ENCODE data around the gene PCDH9. TPM values are rescaled to one million over a fixed set of nuclear protein-coding genes. Genes with fewer than 3 reads are reported as not detected.
A peak's percentile ranks its signal among the peaks of the same experiment; 100 is the strongest.

The PCDH9 gene
- total and polyA plus RNA-seq, 2 experiments from 2014 or later, result 0.31 to 0.52 TPM

DNA sequence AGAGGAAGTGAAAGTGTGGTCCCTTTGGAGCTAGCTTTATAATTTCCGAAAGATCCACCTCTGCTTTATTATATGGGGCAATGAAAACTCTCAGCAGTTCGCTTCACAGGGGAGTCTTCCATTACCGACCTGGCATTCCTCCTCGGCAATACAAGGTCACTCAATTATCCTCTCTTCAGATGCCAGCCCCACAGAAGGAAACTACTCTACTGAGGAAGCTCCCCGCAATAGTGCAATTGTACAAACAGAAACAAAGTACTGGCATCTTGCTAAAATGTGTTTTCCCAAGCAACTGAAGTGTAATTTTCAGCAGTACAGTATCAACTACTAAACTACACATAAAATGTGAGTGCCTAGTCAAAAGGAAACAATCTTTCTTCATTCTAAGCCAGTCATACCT, 702.0 kb downstream of the PCDH9 start:
- H3K27ac ChIP-seq (ENCODE audit: low read depth), result peak overlapping the region; percentile 46; the same call in 1 of the 2 replicates
- no peaks in the 10 kb centered on the region for H3K9me2 ChIP-seq (ENCODE audit: insufficient read depth)
- no peaks in the 10 kb centered on the region for H3K79me2 ChIP-seq (replicated peaks; ENCODE audit: insufficient read depth)
- H3K36me3 ChIP-seq (ENCODE audit: insufficient read depth), result no peaks in the 10 kb centered on the region
- H3K27me3 ChIP-seq (ENCODE audit: insufficient read depth), result no peaks in the 10 kb centered on the region
- DNase-seq (ENCODE audit: low spot score) (peak; percentile 17), ATAC-seq (peak; percentile 55)
- H3F3A ChIP-seq (replicated peaks; ENCODE audit: low read depth), result no peaks in the 10 kb centered on the region
- H3K4me3 Mint-ChIP-seq, result no peak overlapping the region
- no peaks in the 10 kb centered on the region; the same call in 2 of the 3 replicates for H3K36me3 Mint-ChIP-seq (ENCODE audit: low read depth)
- no peaks in the 10 kb centered on the region for H4K20me1 ChIP-seq (replicated peaks; ENCODE audit: insufficient read depth)
- H3K4me3 ChIP-seq, result peak overlapping the region; percentile 23; the same call in 1 of the 2 replicates
- TF ChIP-seq, protein P1, sequence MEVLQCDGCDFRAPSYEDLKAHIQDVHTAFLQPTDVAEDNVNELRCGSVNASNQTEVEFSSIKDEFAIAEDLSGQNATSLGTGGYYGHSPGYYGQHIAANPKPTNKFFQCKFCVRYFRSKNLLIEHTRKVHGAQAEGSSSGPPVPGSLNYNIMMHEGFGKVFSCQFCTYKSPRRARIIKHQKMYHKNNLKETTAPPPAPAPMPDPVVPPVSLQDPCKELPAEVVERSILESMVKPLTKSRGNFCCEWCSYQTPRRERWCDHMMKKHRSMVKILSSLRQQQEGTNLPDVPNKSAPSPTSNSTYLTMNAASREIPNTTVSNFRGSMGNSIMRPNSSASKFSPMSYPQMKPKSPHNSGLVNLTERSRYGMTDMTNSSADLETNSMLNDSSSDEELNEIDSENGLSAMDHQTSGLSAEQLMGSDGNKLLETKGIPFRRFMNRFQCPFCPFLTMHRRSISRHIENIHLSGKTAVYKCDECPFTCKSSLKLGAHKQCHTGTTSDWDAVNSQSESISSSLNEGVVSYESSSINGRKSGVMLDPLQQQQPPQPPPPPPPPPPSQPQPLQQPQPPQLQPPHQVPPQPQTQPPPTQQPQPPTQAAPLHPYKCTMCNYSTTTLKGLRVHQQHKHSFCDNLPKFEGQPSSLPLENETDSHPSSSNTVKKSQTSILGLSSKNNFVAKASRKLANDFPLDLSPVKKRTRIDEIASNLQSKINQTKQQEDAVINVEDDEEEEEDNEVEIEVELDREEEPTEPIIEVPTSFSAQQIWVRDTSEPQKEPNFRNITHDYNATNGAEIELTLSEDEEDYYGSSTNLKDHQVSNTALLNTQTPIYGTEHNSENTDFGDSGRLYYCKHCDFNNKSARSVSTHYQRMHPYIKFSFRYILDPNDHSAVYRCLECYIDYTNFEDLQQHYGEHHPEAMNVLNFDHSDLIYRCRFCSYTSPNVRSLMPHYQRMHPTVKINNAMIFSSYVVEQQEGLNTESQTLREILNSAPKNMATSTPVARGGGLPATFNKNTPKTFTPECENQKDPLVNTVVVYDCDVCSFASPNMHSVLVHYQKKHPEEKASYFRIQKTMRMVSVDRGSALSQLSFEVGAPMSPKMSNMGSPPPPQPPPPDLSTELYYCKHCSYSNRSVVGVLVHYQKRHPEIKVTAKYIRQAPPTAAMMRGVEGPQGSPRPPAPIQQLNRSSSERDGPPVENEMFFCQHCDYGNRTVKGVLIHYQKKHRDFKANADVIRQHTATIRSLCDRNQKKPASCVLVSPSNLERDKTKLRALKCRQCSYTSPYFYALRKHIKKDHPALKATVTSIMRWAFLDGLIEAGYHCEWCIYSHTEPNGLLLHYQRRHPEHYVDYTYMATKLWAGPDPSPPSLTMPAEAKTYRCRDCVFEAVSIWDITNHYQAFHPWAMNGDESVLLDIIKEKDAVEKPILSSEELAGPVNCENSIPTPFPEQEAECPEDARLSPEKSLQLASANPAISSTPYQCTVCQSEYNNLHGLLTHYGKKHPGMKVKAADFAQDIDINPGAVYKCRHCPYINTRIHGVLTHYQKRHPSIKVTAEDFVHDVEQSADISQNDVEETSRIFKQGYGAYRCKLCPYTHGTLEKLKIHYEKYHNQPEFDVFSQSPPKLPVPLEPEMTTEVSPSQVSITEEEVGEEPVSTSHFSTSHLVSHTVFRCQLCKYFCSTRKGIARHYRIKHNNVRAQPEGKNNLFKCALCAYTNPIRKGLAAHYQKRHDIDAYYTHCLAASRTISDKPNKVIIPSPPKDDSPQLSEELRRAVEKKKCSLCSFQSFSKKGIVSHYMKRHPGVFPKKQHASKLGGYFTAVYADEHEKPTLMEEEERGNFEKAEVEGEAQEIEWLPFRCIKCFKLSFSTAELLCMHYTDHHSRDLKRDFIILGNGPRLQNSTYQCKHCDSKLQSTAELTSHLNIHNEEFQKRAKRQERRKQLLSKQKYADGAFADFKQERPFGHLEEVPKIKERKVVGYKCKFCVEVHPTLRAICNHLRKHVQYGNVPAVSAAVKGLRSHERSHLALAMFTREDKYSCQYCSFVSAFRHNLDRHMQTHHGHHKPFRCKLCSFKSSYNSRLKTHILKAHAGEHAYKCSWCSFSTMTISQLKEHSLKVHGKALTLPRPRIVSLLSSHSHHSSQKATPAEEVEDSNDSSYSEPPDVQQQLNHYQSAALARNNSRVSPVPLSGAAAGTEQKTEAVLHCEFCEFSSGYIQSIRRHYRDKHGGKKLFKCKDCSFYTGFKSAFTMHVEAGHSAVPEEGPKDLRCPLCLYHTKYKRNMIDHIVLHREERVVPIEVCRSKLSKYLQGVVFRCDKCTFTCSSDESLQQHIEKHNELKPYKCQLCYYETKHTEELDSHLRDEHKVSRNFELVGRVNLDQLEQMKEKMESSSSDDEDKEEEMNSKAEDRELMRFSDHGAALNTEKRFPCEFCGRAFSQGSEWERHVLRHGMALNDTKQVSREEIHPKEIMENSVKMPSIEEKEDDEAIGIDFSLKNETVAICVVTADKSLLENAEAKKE (CRISPR knock-in tag; IDR thresholded peaks at IDR 0.05), result no peak
- TF ChIP-seq EZH2phosphoT487 (IDR thresholded peaks at IDR 0.05; ENCODE audit: unreplicated experiment) (no peak), JUNB (IDR thresholded peaks at IDR 0.05; ENCODE audit: unreplicated experiment) (no peak), POLR2AphosphoS5 (IDR thresholded peaks at IDR 0.05; ENCODE audit: low read depth) (no peak), ZNF331 (CRISPR knock-in tag; IDR thresholded peaks at IDR 0.05; ENCODE audit: low read depth) (no peak), NANOG (IDR thresholded peaks at IDR 0.05; ENCODE audit: borderline replicate concordance) (no peak), ZNF114 (CRISPR knock-in tag; IDR thresholded peaks at IDR 0.05) (no peak), STAT1 (IDR thresholded peaks at IDR 0.05; ENCODE audit: unreplicated experiment) (no peak), CREB1 (CRISPR knock-in tag; IDR thresholded peaks at IDR 0.05; ENCODE audit: low read depth) (no peak), EZH2 (IDR thresholded peaks at IDR 0.05; ENCODE audit: low read depth, unreplicated experiment) (no peak)
- TF ChIP-seq, protein P2, sequence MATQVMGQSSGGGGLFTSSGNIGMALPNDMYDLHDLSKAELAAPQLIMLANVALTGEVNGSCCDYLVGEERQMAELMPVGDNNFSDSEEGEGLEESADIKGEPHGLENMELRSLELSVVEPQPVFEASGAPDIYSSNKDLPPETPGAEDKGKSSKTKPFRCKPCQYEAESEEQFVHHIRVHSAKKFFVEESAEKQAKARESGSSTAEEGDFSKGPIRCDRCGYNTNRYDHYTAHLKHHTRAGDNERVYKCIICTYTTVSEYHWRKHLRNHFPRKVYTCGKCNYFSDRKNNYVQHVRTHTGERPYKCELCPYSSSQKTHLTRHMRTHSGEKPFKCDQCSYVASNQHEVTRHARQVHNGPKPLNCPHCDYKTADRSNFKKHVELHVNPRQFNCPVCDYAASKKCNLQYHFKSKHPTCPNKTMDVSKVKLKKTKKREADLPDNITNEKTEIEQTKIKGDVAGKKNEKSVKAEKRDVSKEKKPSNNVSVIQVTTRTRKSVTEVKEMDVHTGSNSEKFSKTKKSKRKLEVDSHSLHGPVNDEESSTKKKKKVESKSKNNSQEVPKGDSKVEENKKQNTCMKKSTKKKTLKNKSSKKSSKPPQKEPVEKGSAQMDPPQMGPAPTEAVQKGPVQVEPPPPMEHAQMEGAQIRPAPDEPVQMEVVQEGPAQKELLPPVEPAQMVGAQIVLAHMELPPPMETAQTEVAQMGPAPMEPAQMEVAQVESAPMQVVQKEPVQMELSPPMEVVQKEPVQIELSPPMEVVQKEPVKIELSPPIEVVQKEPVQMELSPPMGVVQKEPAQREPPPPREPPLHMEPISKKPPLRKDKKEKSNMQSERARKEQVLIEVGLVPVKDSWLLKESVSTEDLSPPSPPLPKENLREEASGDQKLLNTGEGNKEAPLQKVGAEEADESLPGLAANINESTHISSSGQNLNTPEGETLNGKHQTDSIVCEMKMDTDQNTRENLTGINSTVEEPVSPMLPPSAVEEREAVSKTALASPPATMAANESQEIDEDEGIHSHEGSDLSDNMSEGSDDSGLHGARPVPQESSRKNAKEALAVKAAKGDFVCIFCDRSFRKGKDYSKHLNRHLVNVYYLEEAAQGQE (IDR thresholded peaks at IDR 0.05; ENCODE audit: unreplicated experiment), result no peak
- TF ChIP-seq, protein P3, sequence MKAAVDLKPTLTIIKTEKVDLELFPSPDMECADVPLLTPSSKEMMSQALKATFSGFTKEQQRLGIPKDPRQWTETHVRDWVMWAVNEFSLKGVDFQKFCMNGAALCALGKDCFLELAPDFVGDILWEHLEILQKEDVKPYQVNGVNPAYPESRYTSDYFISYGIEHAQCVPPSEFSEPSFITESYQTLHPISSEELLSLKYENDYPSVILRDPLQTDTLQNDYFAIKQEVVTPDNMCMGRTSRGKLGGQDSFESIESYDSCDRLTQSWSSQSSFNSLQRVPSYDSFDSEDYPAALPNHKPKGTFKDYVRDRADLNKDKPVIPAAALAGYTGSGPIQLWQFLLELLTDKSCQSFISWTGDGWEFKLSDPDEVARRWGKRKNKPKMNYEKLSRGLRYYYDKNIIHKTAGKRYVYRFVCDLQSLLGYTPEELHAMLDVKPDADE (IDR thresholded peaks at IDR 0.05), result no peak
- TF ChIP-seq, protein P4, sequence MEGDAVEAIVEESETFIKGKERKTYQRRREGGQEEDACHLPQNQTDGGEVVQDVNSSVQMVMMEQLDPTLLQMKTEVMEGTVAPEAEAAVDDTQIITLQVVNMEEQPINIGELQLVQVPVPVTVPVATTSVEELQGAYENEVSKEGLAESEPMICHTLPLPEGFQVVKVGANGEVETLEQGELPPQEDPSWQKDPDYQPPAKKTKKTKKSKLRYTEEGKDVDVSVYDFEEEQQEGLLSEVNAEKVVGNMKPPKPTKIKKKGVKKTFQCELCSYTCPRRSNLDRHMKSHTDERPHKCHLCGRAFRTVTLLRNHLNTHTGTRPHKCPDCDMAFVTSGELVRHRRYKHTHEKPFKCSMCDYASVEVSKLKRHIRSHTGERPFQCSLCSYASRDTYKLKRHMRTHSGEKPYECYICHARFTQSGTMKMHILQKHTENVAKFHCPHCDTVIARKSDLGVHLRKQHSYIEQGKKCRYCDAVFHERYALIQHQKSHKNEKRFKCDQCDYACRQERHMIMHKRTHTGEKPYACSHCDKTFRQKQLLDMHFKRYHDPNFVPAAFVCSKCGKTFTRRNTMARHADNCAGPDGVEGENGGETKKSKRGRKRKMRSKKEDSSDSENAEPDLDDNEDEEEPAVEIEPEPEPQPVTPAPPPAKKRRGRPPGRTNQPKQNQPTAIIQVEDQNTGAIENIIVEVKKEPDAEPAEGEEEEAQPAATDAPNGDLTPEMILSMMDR (conservative IDR thresholded peaks at IDR 0.05; ENCODE audit: low read depth in 2 of 2), result no peak
- H3K27ac Mint-ChIP-seq, result peak overlapping the region; percentile 26; the same call in 1 of the 2 replicates
- H3K4me1 ChIP-seq (ENCODE audit: insufficient read depth), result peaks cover 56% of the 10 kb centered on the region
- no peaks in the 10 kb centered on the region for H3K9me3 Mint-ChIP-seq
- H2AFZ ChIP-seq, result peak overlapping the region; percentile 15; the same call in 1 of the 2 replicates
- H3K27me3 Mint-ChIP-seq (ENCODE audit: insufficient read depth, low read depth, poor library complexity), result no peaks in the 10 kb centered on the region
- peak overlapping the region; percentile 64 for H3K4me2 ChIP-seq
- H3K4me1 Mint-ChIP-seq, result peaks cover 48% of the 10 kb centered on the region

Data from GM23338 (cell line).